ENCODE measurements around the gene CCSER1.
"Not testable (repeated sequence)": the region's sequence is repeated elsewhere in the genome, so short reads cannot be mapped to it uniquely, and the experiment has no call there.

Gene CCSER1

DNA sequence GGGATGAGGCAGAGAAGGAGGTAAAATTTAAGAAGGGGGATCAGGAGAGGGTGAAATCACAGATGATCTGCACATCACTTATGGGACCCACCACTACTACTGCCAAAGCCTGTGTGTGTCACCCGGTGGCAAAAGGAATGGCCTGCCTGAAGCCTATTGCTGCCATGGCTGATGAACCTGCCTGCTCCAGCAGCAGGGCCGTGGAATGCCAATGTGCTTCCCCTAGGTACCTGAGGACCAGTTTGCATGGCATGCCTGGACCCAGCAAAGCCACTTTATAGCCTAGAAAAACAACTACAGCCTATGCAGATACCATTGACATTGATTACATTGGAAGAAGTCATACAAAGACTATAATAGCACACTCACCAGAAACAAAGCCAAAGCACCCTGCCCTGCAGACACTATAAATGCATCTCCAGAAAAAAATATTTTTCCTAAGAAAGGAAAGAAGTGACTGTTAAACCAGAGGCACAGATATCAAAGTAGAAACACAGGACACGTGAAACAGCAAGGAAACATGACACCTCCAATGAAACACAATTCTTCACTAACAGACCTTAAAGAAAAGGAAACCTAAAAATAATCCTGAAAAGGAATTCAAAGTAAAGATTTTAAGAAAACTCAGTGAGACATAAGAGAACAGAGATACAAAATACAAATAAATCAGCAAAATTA is 1495.9 kb downstream of the CCSER1 start:
- H3K4me3 ChIP-seq (ENCODE audit: low read depth, low read length): no peak overlapping the region
- TF ChIP-seq CTCF (IDR thresholded peaks at IDR 0.05; ENCODE audit: borderline replicate concordance, insufficient read depth, low read depth, low read length): no peak

GRCh38 chr4:91623603-91623967 is 1496.4 kb downstream of the CCSER1 start:
- not testable (repeated sequence) for H3K4me3 ChIP-seq (ENCODE audit: low read depth, low read length)

DNA sequence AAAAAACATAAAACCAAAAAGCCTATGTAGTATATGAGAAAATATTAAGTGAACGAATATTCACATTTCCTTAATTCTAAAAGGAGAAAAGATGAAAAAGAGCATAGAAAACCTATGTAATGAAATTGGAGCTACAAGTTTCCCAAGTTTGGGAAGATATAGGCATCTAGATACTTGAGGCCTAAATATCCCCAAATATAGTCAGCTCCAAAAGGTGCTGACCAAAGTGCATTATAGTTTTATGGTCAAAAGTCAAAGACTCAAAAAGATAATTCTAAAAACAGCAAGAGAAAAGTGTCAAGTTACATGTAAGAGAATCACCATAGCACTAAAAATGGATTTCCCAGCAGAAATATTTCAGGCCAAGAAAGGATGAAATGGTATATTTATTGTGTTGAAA is 1502.9 kb downstream of the CCSER1 start:
- no peak for TF ChIP-seq CTCF (IDR thresholded peaks at IDR 0.05; ENCODE audit: borderline replicate concordance, insufficient read depth, low read depth, low read length)
- no peak overlapping the region for H3K4me3 ChIP-seq (ENCODE audit: low read depth, low read length)

GRCh38 chr4:91630764-91631163 is 1503.6 kb downstream of the CCSER1 start:
- TF ChIP-seq CTCF (IDR thresholded peaks at IDR 0.05; ENCODE audit: borderline replicate concordance, insufficient read depth, low read depth, low read length): no peak
- H3K4me3 ChIP-seq (ENCODE audit: low read depth, low read length): no peak overlapping the region

DNA sequence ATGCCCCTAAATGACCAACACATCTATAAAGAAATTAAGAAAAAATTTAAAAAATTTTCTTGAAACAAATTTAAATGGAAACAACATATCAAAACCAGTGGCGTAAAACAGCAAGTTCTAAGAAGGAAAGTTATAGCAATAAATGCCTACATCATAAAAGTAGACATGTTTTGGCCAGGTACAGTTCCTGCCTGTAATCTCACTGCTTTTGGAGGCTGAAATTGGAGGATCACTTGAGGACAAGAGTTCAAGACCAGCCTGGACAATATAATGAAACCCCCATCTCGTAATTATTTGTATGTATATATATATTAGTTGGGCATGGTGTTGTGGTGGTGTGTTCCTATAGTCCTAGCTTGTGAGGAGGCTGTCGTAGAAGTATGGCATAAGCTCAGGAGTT is 1504.1 kb downstream of the CCSER1 start:
- TF ChIP-seq CTCF (IDR thresholded peaks at IDR 0.05; ENCODE audit: borderline replicate concordance, insufficient read depth, low read depth, low read length): no peak
- H3K4me3 ChIP-seq (ENCODE audit: low read depth, low read length): no peak overlapping the region

DNA sequence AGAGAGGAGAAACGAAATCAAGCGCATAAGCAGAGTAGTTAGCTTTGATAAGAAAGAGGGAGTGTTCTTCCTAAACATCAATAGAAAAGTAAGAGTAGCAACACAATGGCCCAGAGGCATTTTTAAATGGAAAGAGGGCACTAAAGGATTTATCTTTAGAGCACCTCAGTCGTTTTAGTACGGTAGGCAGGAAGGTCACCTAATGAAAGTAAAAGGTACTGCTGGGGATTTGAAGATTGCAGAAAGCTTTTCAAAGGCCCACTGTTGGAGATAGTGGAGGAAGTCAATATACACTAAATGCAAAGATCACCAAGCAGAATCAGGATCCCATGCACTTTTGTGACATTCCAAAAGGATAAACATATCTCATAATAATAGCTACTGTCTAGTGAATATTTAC is 1508.9 kb downstream of the CCSER1 start:
- H3K4me3 ChIP-seq (ENCODE audit: low read depth, low read length): no peak overlapping the region
- TF ChIP-seq CTCF (IDR thresholded peaks at IDR 0.05; ENCODE audit: borderline replicate concordance, insufficient read depth, low read depth, low read length): no peak

All from GM12875 (cell line).